AG08395 (cell line): ENCODE results near the gene BNIP3.
"Not testable (repeated sequence)": the region's sequence is repeated elsewhere in the genome, so short reads cannot be mapped to it uniquely, and the experiment has no call there.

Source experiments
- DNase-seq: peaks from one replicate; pipeline ENCODE4 v3.0.0; 2012; ENCODE audit warnings: mixed read lengths, low spot score

The BNIP3 gene

DNA sequence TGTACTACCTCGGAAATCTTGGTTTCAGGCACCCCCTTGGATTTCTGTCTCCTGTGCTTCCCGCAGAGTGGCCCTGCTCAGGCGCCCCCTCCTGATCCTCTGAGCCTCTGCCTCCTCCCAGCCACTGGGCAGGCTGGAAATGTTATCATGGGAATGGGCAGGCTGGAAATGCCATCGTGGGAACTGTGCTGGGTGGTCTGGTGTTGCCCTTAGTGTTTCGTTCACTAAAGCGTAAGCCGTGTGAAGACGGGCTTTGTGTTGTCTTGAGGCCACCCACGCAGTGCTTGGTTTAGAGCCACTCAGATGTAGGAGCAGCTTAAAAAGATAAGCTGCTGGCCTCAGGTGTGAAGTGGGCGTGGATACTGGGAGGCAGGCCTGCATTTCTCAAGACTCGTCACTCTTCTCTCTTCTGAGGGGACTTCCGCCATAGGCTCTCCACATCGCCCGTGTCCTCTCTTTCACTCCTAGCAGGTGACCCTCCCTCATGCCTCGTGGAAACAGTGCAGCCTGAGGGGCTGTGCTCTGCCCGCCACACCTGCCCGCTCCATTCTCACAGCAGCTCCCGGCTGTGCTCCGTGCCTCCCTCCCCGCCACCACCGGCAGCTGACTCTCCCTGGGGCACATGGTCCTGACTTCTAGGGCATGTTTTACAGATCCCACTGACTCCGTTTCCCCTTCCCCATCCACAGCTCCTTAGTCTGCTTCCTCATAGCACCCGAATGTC lies 52.4 kb downstream of the BNIP3 start:
- no peak for DNase-seq

DNA sequence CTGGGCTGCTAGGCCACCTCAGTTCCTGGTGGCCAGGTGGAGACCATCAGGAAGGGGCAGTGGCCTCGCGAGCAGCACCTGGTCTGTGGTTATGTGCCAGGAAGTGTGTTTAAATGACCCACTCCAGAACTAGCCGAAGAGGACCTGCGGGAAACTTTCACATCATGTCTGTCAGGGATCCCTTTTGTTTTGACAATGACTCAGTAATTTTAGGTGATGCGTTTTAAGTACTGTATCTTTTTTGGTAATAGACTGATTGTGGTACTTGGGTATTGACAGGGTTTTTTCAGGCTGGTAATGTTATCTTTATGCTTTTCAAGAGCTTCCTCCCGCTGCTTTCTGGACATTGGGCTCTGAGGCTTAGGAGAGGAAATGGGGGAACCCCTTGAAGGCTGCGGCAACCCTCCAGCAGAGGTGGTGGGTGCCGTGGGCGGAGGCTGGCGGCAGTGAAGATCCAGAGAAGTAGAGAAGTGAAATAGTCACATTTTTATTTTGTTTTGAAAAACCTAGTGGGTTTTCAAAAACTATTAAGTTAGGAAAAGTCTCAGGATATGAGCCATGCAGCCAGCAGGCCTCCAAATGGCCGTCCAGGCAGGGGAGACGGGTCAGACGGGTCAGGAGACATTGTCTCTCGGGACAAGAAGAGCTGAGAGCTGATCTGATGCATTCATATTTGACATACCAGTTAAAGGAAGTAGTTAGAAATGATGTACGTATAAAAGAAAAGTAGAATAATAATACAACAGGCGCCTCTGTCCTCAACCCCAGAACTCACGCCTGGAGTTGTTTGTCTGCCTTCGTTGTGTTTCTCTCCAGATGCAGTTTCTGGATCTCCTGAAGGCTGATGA lies 53.3 kb downstream of the BNIP3 start:
- no peak for DNase-seq

DNA sequence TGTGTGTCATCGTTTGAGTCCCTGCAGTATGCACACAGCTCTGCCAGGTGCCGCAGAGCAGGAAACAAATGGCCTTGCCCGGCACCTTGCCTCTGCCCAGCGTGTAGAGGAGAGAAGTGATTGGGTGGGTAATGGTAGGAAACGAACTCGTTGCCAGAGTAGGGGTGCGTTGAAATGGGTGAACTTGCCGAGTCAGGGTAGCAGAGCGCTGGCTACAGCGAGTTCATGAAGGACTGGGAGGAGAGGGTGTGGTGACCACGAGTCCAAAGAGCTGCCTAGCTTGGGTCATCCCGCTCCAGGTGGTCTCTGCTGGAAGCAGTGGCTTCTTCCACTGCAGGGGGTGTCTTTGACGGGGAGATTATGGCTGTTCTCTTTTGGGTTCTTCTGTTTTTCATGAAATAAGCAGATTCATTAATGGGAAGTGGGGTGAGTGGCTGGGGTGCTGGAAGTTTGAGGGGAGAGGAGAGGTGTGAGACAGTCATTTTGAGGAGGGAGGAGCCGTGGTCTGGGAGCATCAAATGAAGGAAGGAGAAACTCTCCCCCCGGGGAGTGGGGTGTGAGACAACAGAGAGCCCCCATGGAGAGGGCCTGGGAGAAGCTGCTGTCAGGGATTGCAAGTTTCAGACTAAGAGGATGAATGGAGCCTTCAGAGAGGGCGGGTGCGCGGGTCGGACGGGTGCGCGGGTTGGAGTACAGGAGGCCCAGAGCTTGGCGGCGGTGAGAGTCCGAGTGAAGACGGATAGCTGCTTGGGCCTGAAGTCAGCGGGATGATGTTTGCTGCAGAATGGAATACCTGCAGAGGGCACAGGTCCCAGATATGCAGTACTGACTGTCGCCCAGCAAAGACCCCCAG lies 54.8 kb downstream of the BNIP3 start:
- DNase-seq, result no peak

DNA sequence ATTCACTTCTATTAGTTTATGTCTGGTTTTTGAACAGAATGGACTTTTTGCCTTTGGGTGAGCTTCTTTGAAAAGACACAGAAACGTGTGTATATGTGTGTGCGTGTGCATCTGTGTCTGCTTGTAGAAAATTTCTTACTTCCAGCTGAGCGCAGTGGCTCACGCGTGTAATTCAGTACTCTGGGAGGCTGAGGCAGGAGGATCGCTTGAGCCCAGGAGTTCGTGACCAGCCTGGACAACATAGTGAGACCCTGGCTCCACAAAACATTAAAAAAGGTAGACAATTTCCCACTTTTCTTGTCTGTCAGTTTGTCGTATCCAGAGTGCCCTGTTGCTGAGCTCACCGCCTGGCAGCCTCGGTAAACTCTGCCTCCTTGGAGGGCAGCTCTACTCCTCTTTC lies 55.5 kb downstream of the BNIP3 start:
- DNase-seq, result no peak

DNA sequence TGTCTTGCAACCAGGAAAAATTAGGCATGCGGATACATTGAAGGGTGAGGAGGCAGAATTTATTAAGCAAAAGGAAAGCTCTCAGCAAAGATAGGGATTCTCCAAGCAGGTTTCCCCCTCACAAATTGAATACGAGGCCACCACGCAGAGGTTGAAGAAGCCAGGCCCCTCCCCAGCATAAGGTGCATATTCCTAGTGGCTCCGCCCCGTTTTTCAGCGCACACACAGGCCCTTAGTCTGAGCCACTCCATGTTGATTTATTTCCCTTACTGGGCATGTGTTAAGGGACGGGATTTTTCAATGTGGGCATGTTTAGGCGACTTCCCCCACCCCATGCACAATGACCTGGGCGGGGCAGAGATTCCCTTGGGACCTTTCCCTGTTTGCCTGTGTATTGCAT lies 56.0 kb downstream of the BNIP3 start:
- no peak for DNase-seq

DNA sequence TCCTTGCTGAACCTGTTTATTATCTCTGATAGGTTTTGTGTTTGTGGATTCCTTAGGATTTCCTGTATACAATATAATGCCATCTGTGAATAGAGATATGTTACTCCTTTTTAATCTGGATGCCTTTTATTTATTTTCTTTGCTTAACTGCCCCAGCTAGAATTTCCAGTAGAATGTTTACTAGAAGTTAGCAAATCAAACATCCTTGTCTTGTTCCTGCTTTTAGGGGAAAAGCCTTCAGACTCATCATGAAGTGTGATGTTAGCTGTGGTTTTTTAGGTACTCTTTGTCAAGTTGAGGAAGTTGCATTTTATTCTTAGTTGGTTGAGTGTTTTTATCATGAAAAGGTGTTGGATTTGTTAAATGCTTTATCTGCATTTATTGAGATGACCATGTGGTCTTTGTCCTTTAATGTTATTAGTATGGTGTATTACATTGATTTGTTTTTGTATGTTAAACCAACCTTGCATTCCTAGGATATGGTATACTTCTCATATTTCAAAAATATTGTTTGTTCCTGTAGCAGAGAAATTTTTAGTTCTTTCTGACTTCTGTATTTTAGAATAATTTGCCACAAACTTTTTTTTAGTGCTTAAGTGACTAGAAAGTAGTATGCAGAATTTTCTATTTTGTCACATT lies 56.6 kb downstream of the BNIP3 start:
- no peak for DNase-seq

DNA sequence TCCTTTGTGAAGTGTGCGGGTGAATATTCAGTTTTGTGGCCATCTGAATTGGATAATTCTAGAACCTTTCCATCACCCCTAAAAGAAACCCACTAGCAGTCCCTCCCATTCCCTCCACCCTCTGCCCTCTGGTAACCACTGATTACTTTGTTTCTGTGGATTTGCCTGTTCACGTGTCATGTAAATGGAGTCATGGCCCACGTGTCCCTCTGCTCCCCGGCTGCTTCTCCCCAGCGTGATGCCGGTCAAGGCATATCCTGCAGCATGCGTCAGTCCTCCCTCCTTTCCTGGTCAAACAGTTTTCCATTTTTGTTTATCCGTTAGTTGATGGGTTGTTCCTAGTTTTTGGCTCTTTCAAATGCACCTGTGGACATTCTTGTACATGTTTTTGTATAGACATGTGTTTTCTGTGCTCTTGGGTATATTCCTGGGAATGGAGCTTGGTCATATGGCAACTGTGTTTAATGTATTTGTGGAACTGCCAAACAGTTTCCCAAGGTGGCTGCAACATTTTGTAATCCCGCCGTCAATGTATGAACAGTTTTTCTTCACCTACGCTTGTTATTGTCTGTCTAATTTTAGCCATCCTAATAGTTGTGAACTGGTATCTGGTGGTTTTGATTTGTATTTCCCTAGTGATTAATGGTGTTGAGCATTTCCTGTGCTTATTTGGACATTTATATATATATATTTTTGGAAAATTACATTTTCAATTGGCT lies 58.5 kb downstream of the BNIP3 start:
- no peak for DNase-seq

DNA sequence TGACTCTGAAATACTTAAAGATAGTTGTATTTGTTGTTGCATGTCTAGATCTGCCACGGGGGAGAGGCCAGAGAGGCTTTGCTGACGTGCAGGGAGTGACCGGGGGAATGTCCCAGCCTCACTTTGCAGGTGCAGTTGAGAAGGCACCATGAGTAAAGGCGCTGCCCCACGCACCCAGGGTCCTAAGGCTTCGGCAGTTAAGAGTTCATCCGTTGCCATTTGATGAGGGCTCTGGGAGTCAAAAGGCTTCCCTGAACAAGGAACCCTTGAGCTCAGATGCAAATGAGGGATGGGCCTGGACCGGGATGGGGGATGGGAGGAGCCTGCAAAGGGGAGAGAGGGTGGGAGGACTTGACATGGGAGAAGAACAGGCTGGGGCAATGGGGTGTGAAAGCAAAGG lies 60.5 kb downstream of the BNIP3 start:
- DNase-seq, result no peak

DNA sequence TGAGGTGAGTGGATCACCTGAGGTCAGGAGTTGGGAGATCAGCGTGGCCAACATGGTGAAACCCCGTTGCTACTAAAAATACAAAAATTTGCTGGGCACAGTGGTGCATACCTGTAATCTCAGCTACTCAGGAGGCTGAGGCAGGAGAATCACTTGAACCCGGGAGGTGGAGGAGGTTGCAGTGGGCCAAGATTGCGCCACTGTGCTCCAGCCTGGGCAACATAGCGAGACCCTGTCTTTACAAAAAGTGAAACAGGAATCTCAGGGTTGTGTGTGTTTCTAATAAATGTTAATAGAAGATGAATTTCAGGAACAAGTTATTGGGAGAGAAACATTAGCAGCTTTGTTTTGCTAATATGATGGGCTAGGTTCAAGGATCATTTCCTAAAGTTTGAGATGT lies 61.0 kb downstream of the BNIP3 start:
- DNase-seq, result no peak

DNA sequence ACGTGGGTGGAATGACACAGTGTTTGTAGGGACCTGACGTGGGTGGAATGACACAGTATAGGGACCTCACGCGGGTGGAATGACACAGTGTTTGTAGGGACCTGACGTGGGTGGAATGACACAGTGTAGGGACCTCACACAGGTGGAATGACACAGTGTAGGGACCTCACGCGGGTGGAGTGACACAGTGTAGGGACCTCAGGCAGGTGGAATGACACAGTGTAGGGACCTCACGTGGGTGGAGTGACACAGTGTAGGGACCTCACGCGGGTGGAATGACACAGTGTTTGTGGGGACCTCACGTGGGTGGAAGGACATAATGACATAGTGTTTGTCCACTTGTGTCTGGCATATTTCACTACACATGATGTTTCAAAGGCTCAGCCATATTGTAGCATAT lies 61.6 kb downstream of the BNIP3 start:
- no peak for DNase-seq

DNA sequence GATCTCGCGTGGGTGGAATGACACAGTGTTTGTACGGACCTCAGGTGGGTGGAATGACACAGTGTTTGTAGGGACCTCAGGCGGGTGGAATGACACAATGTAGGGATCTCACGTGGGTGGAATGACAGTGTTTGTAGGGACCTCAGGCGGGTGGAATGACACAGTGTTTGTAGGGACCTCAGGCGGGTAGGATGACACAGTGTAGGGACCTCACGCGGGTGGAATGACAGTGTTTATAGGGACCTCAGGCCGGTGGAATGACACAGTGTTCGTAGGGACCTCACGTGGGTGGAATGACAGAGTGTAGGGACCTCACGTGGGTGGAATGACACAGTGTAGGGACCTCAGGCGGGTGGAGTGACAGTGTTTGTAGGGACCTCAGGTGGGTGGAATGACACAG lies 62.3 kb downstream of the BNIP3 start:
- DNase-seq, result not testable (repeated sequence)
